Osteocyte (in vitro differentiated cells): ENCODE data around the gene MRPL38. TPM values are rescaled to one million over a fixed set of nuclear protein-coding genes. Genes with fewer than 3 reads are reported as not detected.
"Not testable (repeated sequence)": the region's sequence is repeated elsewhere in the genome, so short reads cannot be mapped to it uniquely, and the experiment has no call there.

Experiments used
- DNase-seq: peaks from one replicate; pipeline ENCODE4 v3.0.0; 2021; ENCODE audit warnings: mixed read lengths; ENCODE audit not compliant: unreplicated experiment; ENCODE audit errors: extremely low spot score
- H3K27ac Mint-ChIP-seq: one replicate; pipeline ENCODE4 v1.8.0; 2021; ENCODE audit warnings: mild to moderate bottlenecking, mixed read lengths; ENCODE audit not compliant: unreplicated experiment
- H3K27me3 Mint-ChIP-seq: one replicate; pipeline ENCODE4 v1.8.0; 2021; ENCODE audit warnings: mixed read lengths; ENCODE audit not compliant: unreplicated experiment
- H3K36me3 Mint-ChIP-seq: one replicate; pipeline ENCODE4 v1.8.0; 2021; ENCODE audit warnings: mixed read lengths; ENCODE audit not compliant: unreplicated experiment
- H3K4me1 Mint-ChIP-seq: one replicate; pipeline ENCODE4 v1.8.0; 2021; ENCODE audit warnings: mixed read lengths; ENCODE audit not compliant: unreplicated experiment
- H3K4me3 Mint-ChIP-seq: one replicate; pipeline ENCODE4 v1.8.0; 2021; ENCODE audit warnings: mild to moderate bottlenecking, moderate library complexity, mixed read lengths; ENCODE audit not compliant: unreplicated experiment
- H3K9me3 Mint-ChIP-seq: one replicate; pipeline ENCODE4 v1.8.0; 2021; ENCODE audit warnings: mixed read lengths; ENCODE audit not compliant: unreplicated experiment
- total RNA-seq: library from RNA; stranded (reverse); gene quantifications from 2 replicates; pipeline ENCODE4 v1.2.1, GENCODE V29; 2021
- TF ChIP-seq, protein P1 (sequence below): fragments of 200-600 bp; sonication (generic); IDR thresholded peaks from 2 replicates; pipeline ENCODE4 v1.5.0; 2021; ENCODE audit warnings: antibody characterized with exemption, mild to moderate bottlenecking, moderate library complexity

The MRPL38 gene
- total RNA-seq, 1 donor from 2014 or later = 73.6 TPM

DNA sequence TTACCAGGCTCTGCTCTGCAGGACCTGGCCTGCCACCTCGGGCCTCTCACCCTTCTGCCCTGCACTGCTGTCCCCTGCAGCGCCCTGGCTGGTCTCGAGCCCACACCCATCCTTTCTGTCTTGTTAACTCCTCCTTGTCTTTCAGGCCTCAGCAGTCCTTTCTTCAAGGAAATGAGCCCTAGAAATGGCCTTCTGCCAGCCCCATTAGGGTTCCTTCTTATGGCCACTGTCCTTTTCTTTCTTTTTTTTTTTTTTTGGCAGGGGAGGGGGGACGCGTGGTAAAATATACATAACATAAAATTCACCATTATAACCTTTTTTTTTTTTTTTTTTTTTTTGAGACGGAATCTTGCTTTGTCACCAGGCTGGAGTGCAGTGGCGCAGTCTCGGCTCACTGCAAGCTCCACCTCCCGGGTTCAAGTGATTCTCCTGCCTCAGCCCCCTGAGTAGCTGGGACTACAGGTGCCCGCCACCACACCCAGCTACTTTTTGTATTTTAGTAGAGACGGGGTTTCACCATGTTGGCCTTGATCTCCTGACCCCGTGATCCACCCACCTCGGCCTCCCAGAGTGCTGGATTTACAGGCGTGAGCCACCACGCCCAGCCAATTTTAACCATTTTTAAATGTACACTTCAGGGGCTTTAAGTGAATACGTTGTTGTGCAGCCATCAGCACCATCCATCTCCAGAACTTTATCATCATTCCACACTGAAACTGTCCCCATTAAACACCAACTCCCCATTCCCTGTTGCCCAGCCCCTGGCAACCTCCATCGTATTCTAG, 39.1 kb downstream of the MRPL38 start:
- H3K4me3 Mint-ChIP-seq, H3K9me3 Mint-ChIP-seq, H3K27me3 Mint-ChIP-seq, DNase-seq, H3K36me3 Mint-ChIP-seq: not testable (repeated sequence)
- H3K4me1 Mint-ChIP-seq = peaks cover 37% of the 10 kb centered on the region
- peak overlapping the region; percentile 97 for H3K27ac Mint-ChIP-seq

DNA sequence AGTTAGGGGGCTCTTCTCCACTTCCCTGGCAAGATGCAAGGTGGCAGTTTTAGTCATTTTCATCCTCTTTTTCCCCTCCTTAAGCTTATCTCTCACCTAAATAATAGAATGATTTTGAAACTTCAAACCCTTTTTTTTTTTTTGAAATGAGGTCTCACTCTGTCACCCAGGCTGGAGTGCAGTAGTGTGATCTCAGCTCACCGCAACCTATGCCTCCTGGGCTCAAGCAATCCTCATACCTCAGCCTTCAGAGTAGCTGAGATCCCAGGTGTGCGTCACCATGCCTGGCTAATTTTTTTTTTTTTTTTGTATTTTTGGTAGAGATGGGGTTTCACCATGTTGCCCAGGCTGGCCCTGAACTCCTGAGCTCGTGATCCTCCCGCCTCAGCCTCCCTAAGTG, 39.8 kb downstream of the MRPL38 start:
- not testable (repeated sequence) for H3K27me3 Mint-ChIP-seq, DNase-seq, H3K36me3 Mint-ChIP-seq, H3K9me3 Mint-ChIP-seq, H3K4me3 Mint-ChIP-seq
- peak overlapping the region; percentile 97 for H3K27ac Mint-ChIP-seq
- H3K4me1 Mint-ChIP-seq = peaks cover 31% of the 10 kb centered on the region

- Mint-ChIP-seq H3K27ac (peak overlapping the region; percentile 97), H3K27me3 (no peaks in the 10 kb centered on the region), H3K4me3 (no peak overlapping the region), H3K4me1 (peaks cover 27% of the 10 kb centered on the region), H3K9me3 (no peaks in the 10 kb centered on the region), H3K36me3 (no peaks in the 10 kb centered on the region)
- TF ChIP-seq, protein P1, sequence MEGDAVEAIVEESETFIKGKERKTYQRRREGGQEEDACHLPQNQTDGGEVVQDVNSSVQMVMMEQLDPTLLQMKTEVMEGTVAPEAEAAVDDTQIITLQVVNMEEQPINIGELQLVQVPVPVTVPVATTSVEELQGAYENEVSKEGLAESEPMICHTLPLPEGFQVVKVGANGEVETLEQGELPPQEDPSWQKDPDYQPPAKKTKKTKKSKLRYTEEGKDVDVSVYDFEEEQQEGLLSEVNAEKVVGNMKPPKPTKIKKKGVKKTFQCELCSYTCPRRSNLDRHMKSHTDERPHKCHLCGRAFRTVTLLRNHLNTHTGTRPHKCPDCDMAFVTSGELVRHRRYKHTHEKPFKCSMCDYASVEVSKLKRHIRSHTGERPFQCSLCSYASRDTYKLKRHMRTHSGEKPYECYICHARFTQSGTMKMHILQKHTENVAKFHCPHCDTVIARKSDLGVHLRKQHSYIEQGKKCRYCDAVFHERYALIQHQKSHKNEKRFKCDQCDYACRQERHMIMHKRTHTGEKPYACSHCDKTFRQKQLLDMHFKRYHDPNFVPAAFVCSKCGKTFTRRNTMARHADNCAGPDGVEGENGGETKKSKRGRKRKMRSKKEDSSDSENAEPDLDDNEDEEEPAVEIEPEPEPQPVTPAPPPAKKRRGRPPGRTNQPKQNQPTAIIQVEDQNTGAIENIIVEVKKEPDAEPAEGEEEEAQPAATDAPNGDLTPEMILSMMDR = no peak
- DNase-seq = peak; percentile 93
Observed at GRCh38 chr17:75864448-75864871, 40.2 kb downstream of the MRPL38 start.

DNA sequence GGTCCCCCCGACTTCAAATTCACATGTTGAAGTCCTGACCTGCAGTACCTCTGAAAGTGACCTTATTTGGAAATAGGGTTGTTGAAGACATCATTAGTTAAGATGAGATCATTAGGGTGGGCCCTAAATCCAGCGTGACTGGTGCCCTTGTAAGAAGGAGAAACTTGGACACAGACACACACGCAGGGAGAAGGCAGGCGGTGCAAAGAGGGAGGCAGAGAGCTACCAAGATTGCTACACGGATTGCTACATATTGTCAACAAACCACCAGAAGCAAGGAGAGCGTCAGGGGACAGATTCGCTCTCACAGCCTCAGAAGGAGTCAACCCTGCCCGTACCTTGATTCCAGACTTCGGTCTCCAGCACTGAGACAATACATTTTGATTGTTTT, 42.8 kb downstream of the MRPL38 start:
- TF ChIP-seq, protein P1 = no peak
- Mint-ChIP-seq H3K27ac (no peak overlapping the region), H3K27me3 (no peaks in the 10 kb centered on the region), H3K36me3 (no peaks in the 10 kb centered on the region), H3K4me3 (no peak overlapping the region), H3K9me3 (no peaks in the 10 kb centered on the region), H3K4me1 (peaks cover 20% of the 10 kb centered on the region)
- no peak for DNase-seq

DNA sequence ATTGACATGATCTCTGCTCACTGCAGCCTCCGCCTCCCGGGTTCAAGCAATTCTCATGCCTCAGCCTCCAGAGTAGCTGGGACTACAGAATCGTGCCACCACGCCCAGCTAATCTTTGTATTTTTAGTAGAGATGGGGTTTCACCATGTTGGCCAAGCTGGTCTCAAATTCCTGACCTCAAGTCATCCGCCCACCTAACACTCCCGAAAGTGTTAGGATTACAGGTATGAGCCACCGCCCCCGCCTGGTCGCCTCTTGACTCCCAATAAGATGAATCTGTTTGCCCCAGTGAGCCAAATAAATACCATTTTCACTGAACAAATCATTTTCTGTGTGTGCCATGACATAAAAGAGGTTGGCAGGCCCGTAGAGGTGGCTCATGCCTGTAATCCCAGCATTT, 45.3 kb downstream of the MRPL38 start:
- H3K27ac Mint-ChIP-seq = not testable (repeated sequence)

DNA sequence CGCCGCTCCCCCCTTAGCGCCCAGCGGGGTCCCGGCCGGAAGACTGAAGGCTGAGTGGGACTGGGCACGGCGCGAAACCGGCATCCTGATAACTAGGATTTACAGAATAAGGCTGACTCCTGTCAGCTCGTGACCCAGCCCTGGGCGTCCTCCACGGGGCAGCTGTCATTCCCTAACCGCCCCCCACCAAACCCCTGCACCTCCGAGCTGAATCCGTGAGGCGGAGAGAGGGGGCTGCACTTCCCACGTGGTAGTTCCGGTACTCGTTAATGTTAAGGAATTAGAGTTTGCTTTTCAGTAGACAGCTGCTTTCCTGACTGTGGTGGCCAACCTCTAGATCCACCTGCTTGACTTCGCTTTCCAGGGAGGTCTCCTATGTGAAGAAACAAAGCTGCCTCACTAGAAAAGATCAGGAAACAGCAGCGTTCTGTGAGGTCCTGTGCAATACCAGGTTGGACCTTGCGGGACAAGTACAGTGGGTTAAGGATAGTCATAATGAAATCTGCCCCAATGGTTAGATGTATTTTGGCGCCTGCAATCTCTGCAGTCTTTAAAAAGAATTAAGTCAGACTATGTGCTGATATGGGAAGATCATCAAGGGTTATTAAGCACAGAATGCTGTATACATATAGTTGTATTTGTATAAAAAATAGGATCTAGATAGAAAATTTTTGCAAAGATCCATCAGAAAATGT, 48.5 kb downstream of the MRPL38 start:
- no peak for DNase-seq
- H3K4me3 Mint-ChIP-seq = no peak overlapping the region

More for the DNA sequence above, 45.3 kb downstream of the MRPL38 start:
- not testable (repeated sequence) for DNase-seq, H3K36me3 Mint-ChIP-seq, H3K4me3 Mint-ChIP-seq, H3K27me3 Mint-ChIP-seq, H3K9me3 Mint-ChIP-seq
- H3K4me1 Mint-ChIP-seq = peaks cover 15% of the 10 kb centered on the region

More for the DNA sequence above, 48.5 kb downstream of the MRPL38 start:
- Mint-ChIP-seq H3K4me1 (peaks cover 24% of the 10 kb centered on the region), H3K9me3 (no peaks in the 10 kb centered on the region), H3K36me3 (peaks cover 9% of the 10 kb centered on the region), H3K27ac (peak overlapping the region; percentile 86), H3K27me3 (no peaks in the 10 kb centered on the region)
- TF ChIP-seq, protein P1 = no peak
